Effector CD4-positive, alpha-beta T cell (primary cell): ENCODE measurements around the gene SRPRA.
"Not testable (repeated sequence)": the region's sequence is repeated elsewhere in the genome, so short reads cannot be mapped to it uniquely, and the experiment has no call there.

Source experiments
- DNase-seq: peaks from one replicate; pipeline ENCODE4 v3.0.0-alpha.2; 2020
- total RNA-seq: gene quantifications from one replicate; lab custom pipeline; 2026; lab: John Stamatoyannopoulos, UW

SRPRA gene, protein sequence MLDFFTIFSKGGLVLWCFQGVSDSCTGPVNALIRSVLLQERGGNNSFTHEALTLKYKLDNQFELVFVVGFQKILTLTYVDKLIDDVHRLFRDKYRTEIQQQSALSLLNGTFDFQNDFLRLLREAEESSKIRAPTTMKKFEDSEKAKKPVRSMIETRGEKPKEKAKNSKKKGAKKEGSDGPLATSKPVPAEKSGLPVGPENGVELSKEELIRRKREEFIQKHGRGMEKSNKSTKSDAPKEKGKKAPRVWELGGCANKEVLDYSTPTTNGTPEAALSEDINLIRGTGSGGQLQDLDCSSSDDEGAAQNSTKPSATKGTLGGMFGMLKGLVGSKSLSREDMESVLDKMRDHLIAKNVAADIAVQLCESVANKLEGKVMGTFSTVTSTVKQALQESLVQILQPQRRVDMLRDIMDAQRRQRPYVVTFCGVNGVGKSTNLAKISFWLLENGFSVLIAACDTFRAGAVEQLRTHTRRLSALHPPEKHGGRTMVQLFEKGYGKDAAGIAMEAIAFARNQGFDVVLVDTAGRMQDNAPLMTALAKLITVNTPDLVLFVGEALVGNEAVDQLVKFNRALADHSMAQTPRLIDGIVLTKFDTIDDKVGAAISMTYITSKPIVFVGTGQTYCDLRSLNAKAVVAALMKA
- total RNA-seq = 109 reads per million, percentile 84 among the genes with 10 or more reads in this experiment

DNA sequence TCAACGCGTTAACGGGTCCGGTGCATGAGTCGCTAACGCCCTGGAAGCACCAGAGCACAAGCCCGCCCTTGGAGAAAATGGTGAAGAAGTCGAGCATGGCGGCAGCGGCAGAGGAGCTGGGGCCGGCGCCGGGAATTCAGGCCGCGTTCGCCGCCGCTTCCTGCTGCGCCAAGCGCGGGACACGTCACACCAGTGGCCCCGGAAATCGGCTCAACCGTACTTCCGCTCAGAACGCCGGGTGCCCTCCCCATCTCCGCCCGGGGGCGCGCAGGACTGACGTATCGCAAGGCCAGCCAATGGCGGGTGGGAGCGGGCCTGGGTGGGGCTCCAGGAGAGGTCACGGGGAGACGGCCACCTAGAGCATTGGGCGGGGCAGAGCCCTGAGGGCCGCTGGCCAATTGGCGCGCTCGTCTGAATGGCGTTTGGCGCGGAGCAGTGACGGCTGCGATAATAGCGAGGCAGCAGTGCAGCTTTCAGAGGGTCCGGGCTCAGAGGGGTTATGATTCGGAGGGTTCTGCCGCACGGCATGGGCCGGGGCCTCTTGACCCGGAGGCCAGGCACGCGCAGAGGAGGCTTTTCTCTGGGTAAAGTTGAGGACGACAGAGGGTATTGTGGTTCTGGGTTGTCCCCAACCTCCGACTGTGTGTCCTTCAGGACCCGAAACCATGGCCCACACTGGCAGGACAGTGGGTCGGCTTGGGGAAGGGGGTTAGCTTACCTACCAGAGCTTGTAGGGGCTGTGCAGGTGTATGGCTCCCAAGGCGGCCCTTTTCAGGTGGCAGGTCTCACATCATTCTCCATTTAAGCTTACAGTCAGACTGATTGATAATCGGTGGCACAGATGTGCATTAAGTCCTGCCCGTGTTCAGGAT, at the start of gene SRPRA, which contains the start of gene FOXRED1:
SRPRA (minus strand) TSS at position 188 of the 872 bp plus-strand sequence; CDS start at position 97, 91 bp downstream.
FOXRED1 (plus strand) TSS at position 447 of the 872 bp plus-strand sequence; CDS start at position 500, 53 bp downstream.
- peak; percentile 100 for DNase-seq

DNA sequence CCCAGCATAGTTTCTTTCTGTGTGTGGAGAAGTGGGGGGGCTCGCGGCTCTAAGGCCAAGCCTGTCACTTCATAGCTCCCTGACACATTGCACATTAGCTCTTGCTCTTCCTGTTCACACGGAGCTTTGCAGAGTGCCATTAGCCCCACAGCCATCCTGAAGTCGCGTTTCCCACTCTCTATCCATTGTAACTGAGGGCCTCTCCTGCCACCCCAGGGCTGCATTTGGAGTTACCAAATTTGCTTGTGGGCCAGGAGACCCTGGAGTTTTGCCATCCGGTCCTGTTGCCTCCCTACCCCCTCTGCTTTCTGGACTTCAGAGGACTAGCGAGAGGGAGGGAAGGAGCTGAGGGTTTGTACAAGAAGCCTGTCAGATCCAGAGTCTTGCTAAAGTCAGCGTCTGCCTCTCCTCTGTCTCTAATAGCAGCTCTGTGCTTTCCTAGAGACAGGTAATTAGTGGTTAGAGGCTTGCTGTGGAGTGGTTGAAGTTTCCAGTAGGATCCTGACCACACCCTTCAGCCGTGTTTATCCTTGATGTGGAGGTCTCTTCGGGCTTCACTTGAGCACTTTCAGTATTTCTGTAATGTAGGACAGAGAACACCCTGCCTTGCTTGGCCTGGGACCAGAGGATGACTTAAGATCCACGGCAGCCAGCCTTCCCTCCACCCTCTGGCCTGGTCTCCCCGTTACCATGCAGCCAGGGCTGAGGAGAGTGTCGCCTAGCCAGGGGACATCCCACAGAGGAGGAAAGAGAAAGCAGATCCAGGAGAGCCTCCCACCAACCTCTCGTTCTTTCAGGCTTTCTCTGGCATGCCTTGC, 49.3 kb upstream of the SRPRA start:
- DNase-seq = no peak

DNA sequence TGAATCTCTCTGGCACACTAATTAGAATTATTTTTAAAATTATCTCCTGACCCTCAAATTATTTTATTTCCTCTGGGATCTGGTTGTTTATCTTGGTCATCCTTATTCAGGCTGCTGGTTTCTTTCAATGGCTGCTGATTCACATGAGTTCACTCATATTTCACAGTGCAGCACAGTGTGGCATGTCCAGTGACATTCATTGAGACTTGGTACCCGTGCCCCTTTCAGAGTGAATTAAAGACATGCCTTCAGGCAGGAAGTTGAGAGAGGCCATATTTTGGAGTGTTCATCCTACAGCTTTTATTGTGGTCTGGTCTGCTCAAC, 48.7 kb upstream of the SRPRA start:
- DNase-seq = no peak

DNA sequence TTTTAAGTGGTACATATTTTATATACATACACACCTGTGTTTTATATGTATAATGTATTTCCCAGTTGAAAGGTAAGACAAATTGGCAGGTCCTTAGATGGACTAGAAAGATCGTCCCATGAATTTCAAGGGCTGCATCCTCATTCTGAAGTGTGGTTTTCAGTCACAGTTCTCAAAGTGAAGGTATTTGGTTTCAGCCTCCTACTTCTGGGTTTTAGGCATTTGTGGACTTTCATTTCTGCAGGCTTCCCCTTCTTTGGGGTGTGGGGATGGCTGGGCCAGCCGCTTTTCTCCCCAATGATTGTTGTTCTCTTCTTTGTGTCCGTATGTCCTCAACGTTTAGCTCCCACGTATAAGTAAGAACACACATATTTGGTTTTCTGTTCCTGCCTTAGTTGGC, 45.1 kb upstream of the SRPRA start:
- DNase-seq = no peak

DNA sequence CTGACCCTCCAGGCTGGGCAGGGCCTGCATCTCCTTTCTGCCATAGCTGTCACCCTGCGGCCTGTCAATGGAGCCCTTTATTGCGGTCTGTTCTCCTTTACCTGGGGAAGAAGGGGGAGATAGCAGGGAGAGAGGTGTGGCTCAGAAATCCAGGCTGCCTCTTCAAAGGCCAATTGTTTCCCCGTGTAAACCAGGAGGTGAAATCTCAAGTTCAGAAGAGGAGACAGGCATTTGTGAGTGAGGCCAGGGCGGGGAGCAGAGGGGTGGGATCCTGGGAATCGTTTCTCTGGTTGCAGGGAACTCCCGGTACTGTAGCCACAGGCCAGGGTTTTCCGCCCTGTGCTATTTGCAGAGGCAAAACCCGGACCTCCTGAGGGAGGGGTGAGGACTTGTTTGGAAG, 44.3 kb upstream of the SRPRA start:
- DNase-seq = no peak

DNA sequence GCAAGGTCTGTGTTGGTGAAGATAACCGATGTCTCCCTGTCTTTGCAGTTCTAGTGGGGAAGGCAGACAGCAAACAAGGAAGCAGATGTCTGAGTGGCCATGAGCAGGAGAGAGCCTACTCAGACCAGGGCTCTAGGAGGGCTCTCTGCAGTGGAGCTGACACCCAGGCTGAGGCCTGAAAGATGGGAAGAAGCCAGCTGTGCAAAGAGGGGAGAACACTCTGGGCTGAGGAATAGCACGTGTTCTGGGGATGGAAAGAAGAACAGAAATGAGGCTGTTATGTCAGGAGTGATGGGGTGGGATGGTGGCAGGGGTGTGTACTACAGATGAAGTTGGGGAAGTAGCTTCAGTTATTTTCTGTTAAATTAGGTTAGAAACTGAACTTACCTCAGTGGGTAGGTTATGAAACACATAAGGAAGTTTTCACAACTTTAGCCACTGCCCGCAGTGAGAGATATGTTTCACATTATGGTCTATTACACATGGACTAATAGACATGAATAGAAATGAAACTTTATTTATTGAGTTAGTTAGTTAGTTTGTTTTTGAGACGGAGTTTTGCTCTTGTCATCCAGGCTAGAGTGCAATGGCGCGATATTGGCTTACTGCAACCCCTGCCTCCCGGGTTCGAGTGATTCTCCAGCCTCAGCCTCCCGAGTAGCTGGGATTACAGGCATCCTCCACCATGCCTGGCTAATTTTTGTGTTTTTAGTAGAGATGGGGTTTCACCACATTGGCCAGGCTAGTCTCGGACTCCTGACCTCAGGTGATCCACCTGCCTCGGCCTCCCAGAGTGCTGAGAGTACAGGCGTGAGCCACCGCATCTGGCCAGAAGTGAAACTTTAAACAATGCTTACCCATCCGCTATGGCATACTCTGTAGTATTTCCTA, 43.0 kb upstream of the SRPRA start:
- no peak for DNase-seq

DNA sequence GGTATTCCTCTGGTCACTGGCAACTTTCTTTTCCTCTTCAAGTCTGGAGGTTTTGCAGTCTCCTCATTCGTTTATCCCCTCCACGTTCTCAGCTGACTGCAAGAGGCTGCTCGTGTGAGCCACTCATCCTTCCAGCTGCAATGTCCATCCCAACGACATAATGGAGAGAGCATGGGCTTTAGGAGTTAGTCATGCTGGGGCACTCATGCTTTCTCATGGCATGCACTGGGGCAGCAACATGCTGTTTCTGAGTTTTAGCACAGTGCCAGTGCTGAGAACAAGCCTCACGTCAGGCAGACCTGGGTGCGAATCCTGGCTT, 42.3 kb upstream of the SRPRA start:
- no peak for DNase-seq

DNA sequence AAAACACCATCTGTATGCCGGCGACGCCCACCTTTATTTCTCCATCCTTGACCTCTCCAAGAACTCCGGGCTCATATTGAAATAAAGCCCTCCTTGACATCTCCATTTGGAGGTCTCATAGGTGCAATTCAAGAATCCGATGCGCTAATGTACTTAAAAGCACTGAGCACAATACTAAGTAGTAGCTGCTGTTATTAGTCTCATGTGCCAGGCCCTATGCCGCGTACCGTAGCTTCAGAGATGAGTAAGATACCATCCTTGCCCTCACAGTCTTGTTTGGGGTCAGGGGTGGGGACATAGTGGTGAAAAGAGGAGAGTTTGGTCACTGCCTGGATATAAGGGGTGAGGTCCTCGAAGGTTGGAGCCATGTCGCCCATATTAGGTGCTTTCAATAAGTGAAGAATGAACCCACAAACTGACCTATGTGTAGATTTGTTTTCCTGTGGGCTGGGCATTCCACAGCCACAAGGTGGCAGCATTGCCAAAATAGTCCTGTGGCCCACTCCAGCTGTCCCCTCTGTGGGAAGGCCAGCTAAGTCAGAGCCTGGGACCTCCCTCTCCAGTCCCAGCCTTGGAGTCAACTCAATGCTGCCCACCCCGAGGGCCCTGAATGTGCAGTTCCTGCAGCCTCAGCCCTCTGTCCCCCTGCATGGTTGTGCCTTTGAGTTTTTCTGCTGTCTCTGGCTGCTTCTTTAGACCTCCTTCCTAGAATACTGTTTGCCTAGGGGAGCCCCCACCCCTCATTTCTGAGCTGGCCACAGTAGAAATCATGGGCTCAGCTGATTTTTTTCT, 41.7 kb upstream of the SRPRA start:
- peak; percentile 29 for DNase-seq

DNA sequence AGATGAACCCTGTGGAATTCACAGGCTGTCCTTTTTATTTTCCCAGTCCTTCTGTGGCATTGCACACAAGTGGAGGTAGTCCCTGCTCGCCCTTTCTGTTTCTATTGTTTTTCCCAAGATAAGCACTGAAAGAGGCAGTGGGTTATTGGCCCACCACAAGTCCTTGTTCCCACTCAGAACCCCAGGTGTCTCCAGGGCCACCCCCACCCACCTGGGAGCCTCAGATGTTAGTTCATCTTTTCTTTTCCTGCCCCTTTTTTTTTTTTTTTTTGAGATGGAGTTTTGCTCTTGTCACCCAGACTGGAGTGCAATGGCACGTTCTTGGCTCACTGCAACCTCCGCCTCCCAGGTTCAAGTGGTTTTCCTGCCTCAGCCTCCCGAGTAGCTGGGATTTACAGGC, 40.1 kb upstream of the SRPRA start:
- not testable (repeated sequence) for DNase-seq

DNA sequence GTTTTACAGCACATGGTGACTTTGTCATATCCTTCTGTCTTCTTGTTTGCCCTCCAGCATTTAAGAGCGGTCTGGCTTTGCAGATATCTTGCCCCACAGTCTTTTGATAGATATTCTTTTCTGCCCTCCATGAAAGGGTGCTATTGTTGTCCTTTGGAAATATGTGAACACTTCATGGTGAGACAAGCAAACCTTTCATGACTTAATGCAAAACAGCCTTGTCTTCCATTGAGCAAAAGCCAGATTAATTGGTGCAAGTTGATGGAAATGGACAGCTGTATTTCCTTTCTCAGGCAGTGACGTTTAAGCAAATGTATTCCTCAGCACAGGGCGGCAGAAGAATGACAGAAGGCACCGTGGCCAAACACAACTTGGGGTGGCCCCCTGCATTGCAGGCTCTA, 39.6 kb upstream of the SRPRA start:
- no peak for DNase-seq

DNA sequence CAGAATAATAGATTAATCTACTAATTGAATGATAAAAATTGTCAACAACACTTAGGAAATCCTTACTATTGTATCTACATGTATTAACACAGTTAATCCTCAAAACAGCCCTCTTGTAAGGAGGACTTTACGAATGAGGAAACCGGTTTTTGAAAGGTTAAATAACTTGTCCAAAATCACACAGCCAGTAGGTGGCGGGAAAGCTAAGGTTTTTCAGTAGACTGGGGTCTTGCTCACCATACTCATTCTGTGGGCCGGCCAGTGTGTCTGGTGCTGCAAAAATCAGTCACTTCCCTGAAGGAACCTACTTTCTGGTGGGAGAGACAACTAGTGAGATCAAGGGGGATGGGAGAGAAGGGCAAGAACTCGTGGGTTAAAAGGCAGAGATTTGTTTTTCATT, 39.0 kb upstream of the SRPRA start:
- DNase-seq = no peak

DNA sequence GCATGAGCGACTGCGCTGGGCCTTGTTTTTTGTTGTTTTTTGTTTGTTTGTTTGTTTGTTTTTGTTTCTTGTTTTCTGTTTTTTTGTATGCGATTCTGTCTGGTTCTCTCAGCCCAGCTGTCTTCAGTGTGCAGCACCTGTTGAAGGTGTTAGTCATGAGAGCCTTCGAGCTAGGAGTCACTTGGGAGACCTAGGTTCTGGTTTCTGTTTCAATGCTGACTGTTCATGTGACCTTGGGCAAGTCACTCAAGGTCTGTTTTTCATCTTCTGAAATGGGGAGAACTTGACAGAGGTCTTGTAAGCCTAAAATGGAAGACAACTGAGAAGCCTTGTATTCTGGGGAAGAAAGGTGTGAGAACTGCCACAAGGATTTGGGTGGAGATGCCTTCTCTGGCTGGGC, 37.0 kb upstream of the SRPRA start:
- DNase-seq = no peak

DNA sequence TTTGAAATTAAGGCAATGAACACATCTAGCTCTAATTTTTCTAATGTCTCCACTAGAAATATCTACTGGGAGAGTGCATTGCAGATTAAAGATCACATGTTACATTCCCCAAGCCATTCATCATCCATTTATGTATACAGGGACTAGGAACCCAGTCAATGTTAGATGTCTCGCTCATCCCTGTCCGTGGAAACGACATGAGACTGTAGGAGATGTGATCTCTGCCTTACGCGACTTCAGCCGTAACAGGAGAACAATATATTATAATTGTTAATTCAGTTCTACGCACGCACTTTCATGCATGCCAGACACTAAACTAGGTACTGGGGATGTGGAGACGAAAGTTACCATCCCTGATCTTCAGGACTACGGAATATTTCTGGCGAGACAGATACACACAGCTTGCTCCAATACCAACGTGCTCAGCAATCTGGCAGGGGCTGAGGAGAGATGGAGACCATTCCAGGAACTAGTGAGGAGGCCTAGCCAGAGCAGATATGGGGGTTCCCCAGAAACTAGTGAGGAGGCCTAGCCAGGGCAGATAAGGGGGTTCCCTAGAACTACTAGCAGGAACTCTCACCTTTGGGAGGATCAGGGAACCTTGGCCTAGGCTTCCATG, 35.9 kb upstream of the SRPRA start:
- no peak for DNase-seq

DNA sequence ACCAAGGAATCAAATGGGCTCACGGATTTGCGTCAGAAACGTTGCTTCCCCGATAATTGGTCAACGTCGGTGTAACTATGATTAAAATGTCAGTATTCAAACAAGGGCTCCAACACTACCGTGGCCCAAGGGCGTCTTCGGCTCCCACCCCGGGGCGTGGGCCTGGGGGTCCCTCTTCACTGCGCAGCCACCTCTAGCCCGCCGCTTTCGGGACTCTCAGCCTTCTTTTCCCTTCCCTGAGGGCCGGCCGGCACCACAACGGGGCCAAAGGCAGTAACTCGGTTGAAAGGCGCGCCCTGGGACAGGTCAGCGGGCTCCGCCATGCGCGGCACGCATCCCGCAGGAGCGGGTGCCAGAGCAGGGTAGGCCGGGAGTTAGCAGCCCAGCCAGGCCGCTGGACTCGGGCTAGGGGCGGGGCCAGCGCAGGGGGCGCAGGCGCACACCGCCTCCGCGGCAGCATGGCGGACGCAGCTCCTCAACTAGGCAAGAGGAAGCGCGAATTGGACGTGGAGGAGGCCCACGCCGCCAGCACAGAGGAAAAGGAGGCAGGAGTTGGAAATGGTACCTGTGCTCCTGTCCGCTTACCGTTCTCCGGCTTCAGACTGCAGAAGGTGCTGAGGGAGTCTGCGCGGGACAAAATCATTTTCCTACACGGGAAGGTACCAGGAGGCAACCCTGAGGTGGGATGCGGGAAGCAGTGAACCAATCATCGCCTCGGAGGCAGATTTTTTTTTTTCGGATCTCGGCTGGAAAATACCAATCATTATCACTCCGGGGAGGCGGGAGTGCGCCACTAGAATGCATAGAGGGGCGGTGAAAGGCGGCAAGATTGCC, 35.1 kb upstream of the SRPRA start, which contains the start of gene DCPS:
DCPS (plus strand) TSS at position 438 of the 834 bp plus-strand sequence; CDS start at position 459, 21 bp downstream.
- peak; percentile 76 for DNase-seq

DNA sequence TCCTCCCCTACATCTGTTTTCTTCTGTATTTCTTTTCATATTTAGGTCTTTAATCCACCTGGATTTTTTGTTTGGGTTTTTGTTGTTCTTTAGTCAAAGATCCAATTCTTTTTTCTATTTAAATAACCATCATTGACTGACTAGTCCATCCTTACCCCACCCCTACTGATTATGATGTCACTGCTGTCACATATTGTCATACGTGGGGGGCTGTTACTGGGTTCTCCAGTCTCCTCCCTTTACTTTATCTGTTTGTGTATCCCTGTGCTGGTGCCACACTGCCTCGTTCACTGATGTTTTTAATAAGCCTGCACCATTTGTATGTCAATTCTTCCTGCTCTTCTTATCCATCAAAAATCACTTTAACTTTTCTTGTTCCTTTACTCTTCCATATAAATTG, 28.3 kb upstream of the SRPRA start:
- no peak for DNase-seq

DNA sequence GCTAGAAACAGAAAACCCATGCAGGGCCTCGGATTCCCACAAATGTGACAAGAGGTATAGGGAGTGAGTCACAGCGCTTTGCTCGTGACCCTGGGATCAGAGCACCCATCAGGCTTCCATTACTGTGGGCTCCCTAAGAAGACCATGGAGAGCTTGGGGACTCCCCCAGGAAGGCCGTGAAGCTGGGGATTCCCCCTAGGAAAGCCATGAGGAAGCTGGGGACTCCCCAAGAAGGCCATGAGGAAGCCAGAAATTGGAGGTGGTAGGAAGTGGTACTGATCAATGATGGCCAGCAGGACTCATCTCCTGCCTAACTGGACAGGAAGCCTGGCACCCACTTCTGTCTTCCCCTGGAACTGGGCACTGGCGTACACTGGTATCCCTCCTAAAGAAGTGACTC, 25.0 kb upstream of the SRPRA start:
- DNase-seq = no peak

DNA sequence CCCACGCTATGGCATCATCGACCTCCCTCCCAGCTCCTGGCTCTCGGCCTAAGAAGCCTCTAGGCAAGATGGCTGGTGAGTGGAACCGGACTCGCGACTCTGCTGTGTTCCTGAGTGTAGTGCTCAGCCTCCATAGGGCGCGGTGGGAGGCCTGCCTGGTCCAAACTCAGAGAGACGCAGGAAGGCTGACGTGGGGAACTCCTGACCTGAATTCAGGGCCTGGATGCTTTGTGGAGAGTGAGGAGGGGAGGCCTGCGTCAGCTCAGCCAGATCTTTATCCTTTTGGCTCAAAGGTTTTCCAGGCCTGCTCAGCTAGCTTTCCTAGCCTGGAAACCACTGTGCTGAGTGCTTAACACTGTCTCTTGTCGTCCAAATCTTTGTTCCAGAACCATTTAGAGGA, 22.2 kb upstream of the SRPRA start:
- DNase-seq = no peak

DNA sequence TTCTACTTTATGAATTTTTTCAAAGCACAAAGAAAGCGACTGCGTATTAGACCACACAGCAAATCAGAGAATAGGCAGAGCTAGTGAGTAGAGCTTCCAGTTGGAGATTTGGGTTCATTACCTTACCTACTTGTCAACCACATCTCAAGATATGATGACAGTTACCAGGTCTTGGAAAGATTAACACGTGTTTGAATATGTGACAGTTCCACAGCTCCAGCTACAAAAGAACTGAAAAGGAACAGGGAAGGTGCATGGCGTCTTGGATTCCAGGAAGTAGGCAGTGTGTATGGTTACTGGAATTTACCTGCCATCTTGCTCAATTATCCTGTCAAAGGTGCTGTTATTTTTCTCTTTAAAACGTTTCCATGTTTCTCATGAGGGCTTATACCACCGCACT, 19.5 kb upstream of the SRPRA start:
- DNase-seq = no peak

DNA sequence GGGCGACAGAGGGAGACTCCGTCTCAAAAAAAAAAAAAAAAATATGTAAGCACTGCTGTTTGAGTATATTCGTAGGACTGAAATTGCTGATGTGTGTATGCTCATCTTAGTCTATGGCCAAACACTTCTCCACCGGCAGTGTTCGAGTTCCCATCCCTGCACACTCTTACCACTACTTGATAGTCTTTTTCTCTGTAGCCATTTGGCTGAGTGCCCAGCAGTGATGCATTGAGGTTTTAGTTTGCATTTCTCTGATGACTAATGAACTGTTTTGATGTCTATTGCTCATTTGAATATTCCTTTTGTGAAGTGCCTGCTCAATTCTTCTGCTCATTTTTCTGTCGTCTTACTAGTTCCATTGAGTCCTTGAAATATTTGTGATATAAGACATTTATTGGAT, 16.1 kb upstream of the SRPRA start:
- peak; percentile 81 for DNase-seq
